ENCODE measurements around the gene OSBPL5. TPM values are rescaled to one million over a fixed set of nuclear protein-coding genes. Genes with fewer than 3 reads are reported as not detected.

The OSBPL5 gene
- total RNA-seq, 4 donors from 2014 or later, result 59.6 to 119 (median 71.7) TPM

GRCh38 chr11:3158131-3158591 is 6.9 kb downstream of the OSBPL5 start:
- no peaks in the 10 kb centered on the region for H3K27me3 ChIP-seq
- H3K27ac ChIP-seq (replicated peaks in 1 of 4), result peak overlapping the region; percentile 87 to 94 (median 88)
- TF ChIP-seq, protein P1, sequence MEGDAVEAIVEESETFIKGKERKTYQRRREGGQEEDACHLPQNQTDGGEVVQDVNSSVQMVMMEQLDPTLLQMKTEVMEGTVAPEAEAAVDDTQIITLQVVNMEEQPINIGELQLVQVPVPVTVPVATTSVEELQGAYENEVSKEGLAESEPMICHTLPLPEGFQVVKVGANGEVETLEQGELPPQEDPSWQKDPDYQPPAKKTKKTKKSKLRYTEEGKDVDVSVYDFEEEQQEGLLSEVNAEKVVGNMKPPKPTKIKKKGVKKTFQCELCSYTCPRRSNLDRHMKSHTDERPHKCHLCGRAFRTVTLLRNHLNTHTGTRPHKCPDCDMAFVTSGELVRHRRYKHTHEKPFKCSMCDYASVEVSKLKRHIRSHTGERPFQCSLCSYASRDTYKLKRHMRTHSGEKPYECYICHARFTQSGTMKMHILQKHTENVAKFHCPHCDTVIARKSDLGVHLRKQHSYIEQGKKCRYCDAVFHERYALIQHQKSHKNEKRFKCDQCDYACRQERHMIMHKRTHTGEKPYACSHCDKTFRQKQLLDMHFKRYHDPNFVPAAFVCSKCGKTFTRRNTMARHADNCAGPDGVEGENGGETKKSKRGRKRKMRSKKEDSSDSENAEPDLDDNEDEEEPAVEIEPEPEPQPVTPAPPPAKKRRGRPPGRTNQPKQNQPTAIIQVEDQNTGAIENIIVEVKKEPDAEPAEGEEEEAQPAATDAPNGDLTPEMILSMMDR (IDR thresholded peaks at IDR 0.05), result no peak
- TF ChIP-seq POLR2A (IDR thresholded peaks at IDR 0.05; ENCODE audit: low read depth), result no peak
- TF ChIP-seq EP300 (IDR thresholded peaks at IDR 0.05), result no peak
- no peak for TF ChIP-seq POLR2AphosphoS5 (IDR thresholded peaks at IDR 0.05)
- WGBS, result 83% methylated on average over 14 of the region's 18 CpGs
- H3K36me3 ChIP-seq, result peaks cover 0 to 5% (median 0%) of the 10 kb centered on the region in 4 donors
- no peaks in the 10 kb centered on the region for H3K9me3 ChIP-seq
- intact Hi-C loops (cut with DNase I), result loop anchor here (5.0 kb wide), 1 partner anchor 41 kb away; no protein-coding TSS in a partner anchor
- DNase-seq (ENCODE audit: extremely low spot score), result no peak
- peaks cover 84 to 99% (median 97%) of the 10 kb centered on the region in 4 donors for H3K4me1 ChIP-seq
- no peak overlapping the region for H3K4me3 ChIP-seq

DNA sequence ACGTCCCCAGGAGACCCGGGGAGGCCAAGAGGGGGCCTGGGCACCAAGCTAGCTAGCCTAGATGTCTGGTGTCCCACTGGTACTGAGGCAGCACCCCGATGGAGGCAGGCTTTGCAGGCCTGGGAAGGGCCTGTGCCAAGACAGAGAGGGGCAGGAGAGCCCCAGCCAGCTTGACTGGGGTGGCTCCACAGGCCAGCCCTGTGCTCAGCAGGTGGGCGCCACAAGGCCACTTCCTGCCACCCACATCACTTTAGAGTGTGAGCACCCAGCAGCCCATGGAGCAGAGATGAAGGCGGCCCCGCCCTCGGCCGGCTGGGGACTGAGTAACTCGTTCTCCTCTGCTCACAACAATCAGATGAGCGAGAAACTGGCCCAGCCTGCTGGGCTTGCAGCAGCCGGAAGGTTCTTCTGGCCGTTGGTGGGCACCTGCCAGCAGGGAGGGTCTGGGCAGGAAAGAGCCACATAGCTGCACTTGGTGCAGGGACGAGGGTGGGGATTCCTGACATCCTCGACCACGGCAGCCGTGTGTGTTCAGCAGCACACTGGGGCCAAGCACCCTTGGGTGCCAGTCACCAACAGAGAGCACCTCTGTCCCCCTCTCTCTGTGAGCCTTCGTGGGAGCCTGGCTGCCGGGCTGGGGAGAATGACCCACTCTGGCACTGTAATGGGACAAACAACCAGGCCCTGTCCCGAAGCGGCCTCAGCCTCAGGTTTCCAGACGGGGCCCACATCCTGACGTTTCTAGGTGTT is 7.6 kb downstream of the OSBPL5 start:
- intact Hi-C loops (cut with DNase I), result loop anchor here (5.0 kb wide), 1 partner anchor 40 kb away; no protein-coding TSS in a partner anchor
- peaks cover 0 to 5% (median under 1%) of the 10 kb centered on the region in 4 donors for H3K36me3 ChIP-seq
- peak overlapping the region; percentile 82 to 94 (median 88) for H3K27ac ChIP-seq (replicated peaks in 1 of 4)
- H3K4me1 ChIP-seq, result peaks cover 84 to 99% (median 97%) of the 10 kb centered on the region in 4 donors
- TF ChIP-seq, protein P1 (IDR thresholded peaks at IDR 0.05), result no peak
- TF ChIP-seq POLR2A (IDR thresholded peaks at IDR 0.05; ENCODE audit: low read depth) (no peak), EP300 (IDR thresholded peaks at IDR 0.05) (no peak)
- H3K27me3 ChIP-seq, result no peaks in the 10 kb centered on the region
- DNase-seq (ENCODE audit: extremely low spot score), result no peak
- WGBS, result 78% methylated on average over 6 of the region's 22 CpGs
- H3K9me3 ChIP-seq, result no peaks in the 10 kb centered on the region
- no peak overlapping the region for H3K4me3 ChIP-seq

- Histone ChIP-seq H3K27me3 (no peaks in the 10 kb centered on the region), H3K4me1 (peaks cover 79 to 99% (median 95%) of the 10 kb centered on the region in 4 donors), H3K36me3 (peaks cover 0 to 7% (median 2%) of the 10 kb centered on the region in 4 donors), H3K27ac (replicated peaks in 1 of 4) (peak overlapping the region; percentile 82 to 94 (median 88)), H3K9me3 (no peaks in the 10 kb centered on the region), H3K4me3 (peak overlapping the region; percentile 36 to 48 (median 40))
- intact Hi-C loops (cut with DNase I), result loop anchor here (5.0 kb wide), 1 partner anchor 39 kb away; no protein-coding TSS in a partner anchor
- no peak for TF ChIP-seq POLR2AphosphoS5 (IDR thresholded peaks at IDR 0.05)
- TF ChIP-seq POLR2A (IDR thresholded peaks at IDR 0.05; ENCODE audit: low read depth), result no peak
- no peak for TF ChIP-seq EP300 (IDR thresholded peaks at IDR 0.05)
- TF ChIP-seq, protein P1 (IDR thresholded peaks at IDR 0.05), result no peak
- no peak for DNase-seq (ENCODE audit: extremely low spot score)
- 59% methylated on average over 19 of the region's 31 CpGs for WGBS
Measured at GRCh38 chr11:3156661-3157311, 8.3 kb downstream of the OSBPL5 start.

GRCh38 chr11:3156282-3156660 is 8.8 kb downstream of the OSBPL5 start:
- Histone ChIP-seq H3K4me1 (peaks cover 78 to 99% (median 95%) of the 10 kb centered on the region in 4 donors), H3K27me3 (no peaks in the 10 kb centered on the region), H3K4me3 (peak overlapping the region; percentile 36 to 48 (median 40)), H3K36me3 (peaks cover 0 to 9% (median 2%) of the 10 kb centered on the region in 4 donors), H3K27ac (replicated peaks in 1 of 4) (peak overlapping the region; percentile 82 to 94 (median 88)), H3K9me3 (no peaks in the 10 kb centered on the region)
- intact Hi-C loops (cut with DNase I), result loop anchor here (5.0 kb wide), 1 partner anchor 39 kb away; no protein-coding TSS in a partner anchor
- DNase-seq (ENCODE audit: extremely low spot score), result no peak
- WGBS, result 58% methylated on average over 14 of the region's 14 CpGs
- TF ChIP-seq POLR2AphosphoS5 (IDR thresholded peaks at IDR 0.05) (peak; percentile 58 to 71), POLR2A (IDR thresholded peaks at IDR 0.05; ENCODE audit: low read depth) (no peak)
